Right atrium auricular region (tissue), 2 donors: Measurements from ENCODE around the gene ATP1B3. TPM values are rescaled to one million over a fixed set of nuclear protein-coding genes. Genes with fewer than 3 reads are reported as not detected.

Source experiments
- DNase-seq: peaks from one replicate; pipeline ENCODE4 v3.0.0-alpha.2; 2019; ENCODE audit warnings: low spot score
- H3K27ac ChIP-seq, 2 donors: fragments of 200-600 bp; sonication (generic); 1 replicate in 1 of 2; 2 replicates in 1 of 2; pipeline ENCODE4 v1.5.1; 2016 to 2019
- H3K27me3 ChIP-seq, 2 donors: fragments of 200-600 bp; sonication (generic); one replicate each; pipeline versions ENCODE4 v1.5.1 to v1.6.0; 2017 to 2019
- H3K36me3 ChIP-seq: fragments of 200-600 bp; sonication (generic); one replicate; pipeline ENCODE4 v1.5.1; 2016
- H3K4me1 ChIP-seq, 2 donors: fragments of 200-600 bp; sonication (generic); one replicate each; pipeline versions ENCODE4 v1.5.1 to v1.6.0; 2017 to 2019
- H3K4me3 ChIP-seq, 2 donors: fragments of 200-600 bp; sonication (generic); 1 replicate in 1 of 2; 2 replicates in 1 of 2; pipeline ENCODE4 v1.5.1; 2017 to 2019; ENCODE audit warnings: mild to moderate bottlenecking in 1 of 2, moderate library complexity in 1 of 2
- H3K9me3 ChIP-seq, 2 donors: fragments of 200-600 bp; sonication (generic); one replicate each; pipeline ENCODE4 v1.5.1; 2019
- CTCF ChIP-seq, 2 donors: fragments of 200-600 bp; sonication (generic); IDR thresholded peaks; one replicate each; pipeline ENCODE4 v1.5.1; 2019; ENCODE audit warnings: antibody characterized with exemption in 2 of 2
- total RNA-seq, 2 donors: library from RNA; depleted of rRNA; stranded (reverse); fragments of >200 nt; gene quantifications; one replicate each; pipeline ENCODE4 v1.1.0, GENCODE V29; 2016

The ATP1B3 gene
- total RNA-seq, 2 donors from 2014 or later = 33.7 to 44.7 TPM

GRCh38 chr3:141895731-141896130 is 19.3 kb downstream of the ATP1B3 start:
- H3K27me3 ChIP-seq = no peaks in the 10 kb centered on the region
- TF ChIP-seq CTCF (IDR thresholded peaks at IDR 0.05) = no peak
- no peak for DNase-seq

GRCh38 chr3:141898908-141899307 is 22.5 kb downstream of the ATP1B3 start:
- Histone ChIP-seq H3K36me3 (no peaks in the 10 kb centered on the region), H3K27me3 (no peaks in the 10 kb centered on the region), H3K27ac (no peak overlapping the region), H3K9me3 (no peaks in the 10 kb centered on the region), H3K4me1 (no peaks in the 10 kb centered on the region), H3K4me3 (no peak overlapping the region)
- TF ChIP-seq CTCF (IDR thresholded peaks at IDR 0.05) = no peak
- no peak for DNase-seq

More at GRCh38 chr3:141895731-141896130, 19.3 kb downstream of the ATP1B3 start:
- Histone ChIP-seq H3K36me3 (no peaks in the 10 kb centered on the region), H3K4me1 (no peaks in the 10 kb centered on the region), H3K27ac (no peak overlapping the region), H3K4me3 (no peak overlapping the region), H3K9me3 (no peaks in the 10 kb centered on the region)

- H3K27me3 ChIP-seq = no peaks in the 10 kb centered on the region
- H3K9me3 ChIP-seq = no peaks in the 10 kb centered on the region
- no peaks in the 10 kb centered on the region for H3K4me1 ChIP-seq
- no peak overlapping the region for H3K4me3 ChIP-seq
- H3K36me3 ChIP-seq = no peaks in the 10 kb centered on the region
- H3K27ac ChIP-seq = no peak overlapping the region
- no peak for TF ChIP-seq CTCF (IDR thresholded peaks at IDR 0.05)
- DNase-seq = no peak
Observed at GRCh38 chr3:141900343-141900742, 23.9 kb downstream of the ATP1B3 start.

GRCh38 chr3:141901914-141902313 is 25.5 kb downstream of the ATP1B3 start:
- no peaks in the 10 kb centered on the region for H3K9me3 ChIP-seq
- no peak overlapping the region for H3K27ac ChIP-seq
- H3K4me3 ChIP-seq = no peak overlapping the region
- no peak for TF ChIP-seq CTCF (IDR thresholded peaks at IDR 0.05)
- peaks cover 9% of the 10 kb centered on the region for H3K36me3 ChIP-seq
- H3K4me1 ChIP-seq = no peaks in the 10 kb centered on the region
- DNase-seq = no peak
- no peaks in the 10 kb centered on the region for H3K27me3 ChIP-seq

- Histone ChIP-seq H3K4me1 (no peaks in the 10 kb centered on the region), H3K27me3 (no peaks in the 10 kb centered on the region), H3K27ac (no peak overlapping the region), H3K4me3 (no peak overlapping the region), H3K36me3 (peaks cover 28% of the 10 kb centered on the region), H3K9me3 (no peaks in the 10 kb centered on the region)
- TF ChIP-seq CTCF (IDR thresholded peaks at IDR 0.05) = no peak
- DNase-seq = no peak
Observed at GRCh38 chr3:141904203-141904602, 27.8 kb downstream of the ATP1B3 start.

- no peak for TF ChIP-seq CTCF (IDR thresholded peaks at IDR 0.05)
- Histone ChIP-seq H3K4me3 (no peak overlapping the region), H3K27ac (no peak overlapping the region), H3K36me3 (peaks cover 31% of the 10 kb centered on the region), H3K9me3 (no peaks in the 10 kb centered on the region), H3K27me3 (no peaks in the 10 kb centered on the region), H3K4me1 (no peaks in the 10 kb centered on the region)
- no peak for DNase-seq
Observed at GRCh38 chr3:141905129-141905528, 28.7 kb downstream of the ATP1B3 start.
